MM.1S (cell line): ENCODE results near the gene MYF5.

Experiments
- EZH2 ChIP-seq: fragments of 300-600 bp; sonication (generic); optimal IDR thresholded peaks from 2 replicates; pipeline ENCODE3; 2017; ENCODE audit warnings: low read depth, mild to moderate bottlenecking, antibody characterized with exemption, low read length, mixed read lengths
- EZH2phosphoT487 ChIP-seq: fragments of 300-600 bp; sonication (generic); IDR thresholded peaks from 2 replicates; pipeline ENCODE4 v1.6.1; 2018; ENCODE audit warnings: antibody characterized with exemption, low read length
- TF ChIP-seq, protein P1 (sequence below): fragments of 300-600 bp; sonication (generic); IDR thresholded peaks from 2 replicates; pipeline ENCODE4 v1.5.1; 2016; ENCODE audit warnings: antibody characterized with exemption, low read length, mixed read lengths

DNA sequence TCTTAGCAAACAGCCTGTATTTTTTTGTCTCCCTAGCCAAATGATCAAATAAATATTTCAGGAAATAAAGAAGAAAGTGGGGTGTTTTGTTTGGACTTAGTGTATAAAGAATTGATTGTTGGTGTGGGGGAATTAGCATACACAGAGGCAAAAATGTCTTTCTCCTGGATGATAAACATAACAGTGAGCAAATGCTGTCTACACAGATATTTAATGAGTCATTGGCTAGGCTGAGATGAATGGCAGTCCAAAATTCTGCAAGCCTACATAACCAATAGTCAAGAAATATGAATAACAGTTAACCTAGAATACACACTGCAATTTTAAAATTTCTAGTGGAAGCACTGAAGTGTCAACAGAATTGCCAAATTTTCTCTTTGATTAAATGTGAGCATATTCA, 35.8 kb downstream of the MYF5 start:
- TF ChIP-seq, protein P1, sequence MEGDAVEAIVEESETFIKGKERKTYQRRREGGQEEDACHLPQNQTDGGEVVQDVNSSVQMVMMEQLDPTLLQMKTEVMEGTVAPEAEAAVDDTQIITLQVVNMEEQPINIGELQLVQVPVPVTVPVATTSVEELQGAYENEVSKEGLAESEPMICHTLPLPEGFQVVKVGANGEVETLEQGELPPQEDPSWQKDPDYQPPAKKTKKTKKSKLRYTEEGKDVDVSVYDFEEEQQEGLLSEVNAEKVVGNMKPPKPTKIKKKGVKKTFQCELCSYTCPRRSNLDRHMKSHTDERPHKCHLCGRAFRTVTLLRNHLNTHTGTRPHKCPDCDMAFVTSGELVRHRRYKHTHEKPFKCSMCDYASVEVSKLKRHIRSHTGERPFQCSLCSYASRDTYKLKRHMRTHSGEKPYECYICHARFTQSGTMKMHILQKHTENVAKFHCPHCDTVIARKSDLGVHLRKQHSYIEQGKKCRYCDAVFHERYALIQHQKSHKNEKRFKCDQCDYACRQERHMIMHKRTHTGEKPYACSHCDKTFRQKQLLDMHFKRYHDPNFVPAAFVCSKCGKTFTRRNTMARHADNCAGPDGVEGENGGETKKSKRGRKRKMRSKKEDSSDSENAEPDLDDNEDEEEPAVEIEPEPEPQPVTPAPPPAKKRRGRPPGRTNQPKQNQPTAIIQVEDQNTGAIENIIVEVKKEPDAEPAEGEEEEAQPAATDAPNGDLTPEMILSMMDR = no peak
- TF ChIP-seq EZH2 (no peak), EZH2phosphoT487 (no peak)
